ENCODE results near the gene JUNB.

The JUNB gene

DNA sequence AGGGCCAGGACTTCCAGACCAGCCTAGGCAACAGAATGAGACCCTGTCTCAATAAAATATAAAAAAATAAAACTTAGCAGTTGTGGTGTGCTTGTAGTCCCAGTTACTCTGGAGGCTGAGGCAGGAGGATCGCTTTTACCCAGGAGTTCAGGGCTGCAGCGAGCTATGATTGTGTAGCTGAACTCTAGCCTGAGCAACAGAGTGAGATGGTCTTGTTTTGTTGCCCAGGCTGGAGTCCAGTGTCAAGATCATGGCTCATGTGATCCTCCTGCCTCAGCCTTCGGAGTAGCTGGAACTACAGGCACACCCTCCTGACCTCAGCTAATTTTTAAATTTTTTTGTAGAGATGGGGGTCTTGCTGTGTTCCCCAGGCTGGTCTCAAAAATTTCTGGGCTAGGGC, 4.3 kb upstream of the JUNB start:
- H3K4me1 ChIP-seq: peaks cover 78% of the 10 kb centered on the region
- no peak overlapping the region for H3K9ac ChIP-seq

DNA sequence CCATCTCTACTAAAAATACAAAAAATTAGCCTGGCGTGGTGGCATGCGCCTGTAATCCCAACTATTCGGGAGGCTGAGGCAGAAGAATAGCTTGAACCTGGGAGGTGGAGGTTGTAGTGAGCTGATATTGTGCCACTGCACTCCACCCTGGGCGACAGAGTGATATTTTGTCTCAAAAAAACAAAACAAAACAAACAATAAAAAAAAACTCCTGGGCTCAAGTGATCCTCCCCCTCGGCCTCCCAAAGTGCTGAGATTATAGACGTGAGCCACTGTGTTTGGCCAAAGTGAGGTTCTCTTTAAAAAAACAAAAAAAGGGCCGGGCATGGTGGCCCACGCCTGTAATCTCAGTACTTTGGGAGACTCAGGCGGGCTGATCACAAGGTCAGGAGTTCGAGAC, 3.8 kb upstream of the JUNB start:
- no peaks in the 10 kb centered on the region for H3K9me3 ChIP-seq (ENCODE audit: control insufficient read depth, low read length)
- no peak overlapping the region for H3K9ac ChIP-seq
- H3K4me2 ChIP-seq (ENCODE audit: low read length): no peak overlapping the region
- peaks cover 74% of the 10 kb centered on the region for H3K4me1 ChIP-seq
- peaks cover 2% of the 10 kb centered on the region for H3K79me2 ChIP-seq
- H3K27me3 ChIP-seq (ENCODE audit: control insufficient read depth, insufficient read depth, low read length): no peaks in the 10 kb centered on the region
- H3K27ac ChIP-seq: peak overlapping the region; percentile 100
- no peak overlapping the region for H3K4me3 ChIP-seq (ENCODE audit: low read depth, low read length)
- H2AFZ ChIP-seq: no peak overlapping the region
- TF ChIP-seq, protein P1, sequence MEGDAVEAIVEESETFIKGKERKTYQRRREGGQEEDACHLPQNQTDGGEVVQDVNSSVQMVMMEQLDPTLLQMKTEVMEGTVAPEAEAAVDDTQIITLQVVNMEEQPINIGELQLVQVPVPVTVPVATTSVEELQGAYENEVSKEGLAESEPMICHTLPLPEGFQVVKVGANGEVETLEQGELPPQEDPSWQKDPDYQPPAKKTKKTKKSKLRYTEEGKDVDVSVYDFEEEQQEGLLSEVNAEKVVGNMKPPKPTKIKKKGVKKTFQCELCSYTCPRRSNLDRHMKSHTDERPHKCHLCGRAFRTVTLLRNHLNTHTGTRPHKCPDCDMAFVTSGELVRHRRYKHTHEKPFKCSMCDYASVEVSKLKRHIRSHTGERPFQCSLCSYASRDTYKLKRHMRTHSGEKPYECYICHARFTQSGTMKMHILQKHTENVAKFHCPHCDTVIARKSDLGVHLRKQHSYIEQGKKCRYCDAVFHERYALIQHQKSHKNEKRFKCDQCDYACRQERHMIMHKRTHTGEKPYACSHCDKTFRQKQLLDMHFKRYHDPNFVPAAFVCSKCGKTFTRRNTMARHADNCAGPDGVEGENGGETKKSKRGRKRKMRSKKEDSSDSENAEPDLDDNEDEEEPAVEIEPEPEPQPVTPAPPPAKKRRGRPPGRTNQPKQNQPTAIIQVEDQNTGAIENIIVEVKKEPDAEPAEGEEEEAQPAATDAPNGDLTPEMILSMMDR (IDR thresholded peaks at IDR 0.05): no peak
- H3K36me3 ChIP-seq (ENCODE audit: control insufficient read depth, insufficient read depth, low read length): no peaks in the 10 kb centered on the region

More for the DNA sequence above, 4.3 kb upstream of the JUNB start:
- H3K9me3 ChIP-seq (ENCODE audit: control insufficient read depth, low read length): no peaks in the 10 kb centered on the region
- peak overlapping the region; percentile 35 for H2AFZ ChIP-seq
- no peak overlapping the region for H3K4me3 ChIP-seq (ENCODE audit: low read depth, low read length)
- peak overlapping the region; percentile 8 for H3K4me2 ChIP-seq (ENCODE audit: low read length)
- H3K27me3 ChIP-seq (ENCODE audit: control insufficient read depth, insufficient read depth, low read length): no peaks in the 10 kb centered on the region
- H3K27ac ChIP-seq: peak overlapping the region; percentile 100
- peaks cover 2% of the 10 kb centered on the region for H3K79me2 ChIP-seq
- H3K36me3 ChIP-seq (ENCODE audit: control insufficient read depth, insufficient read depth, low read length): no peaks in the 10 kb centered on the region
- TF ChIP-seq, protein P1 (IDR thresholded peaks at IDR 0.05): no peak

DNA sequence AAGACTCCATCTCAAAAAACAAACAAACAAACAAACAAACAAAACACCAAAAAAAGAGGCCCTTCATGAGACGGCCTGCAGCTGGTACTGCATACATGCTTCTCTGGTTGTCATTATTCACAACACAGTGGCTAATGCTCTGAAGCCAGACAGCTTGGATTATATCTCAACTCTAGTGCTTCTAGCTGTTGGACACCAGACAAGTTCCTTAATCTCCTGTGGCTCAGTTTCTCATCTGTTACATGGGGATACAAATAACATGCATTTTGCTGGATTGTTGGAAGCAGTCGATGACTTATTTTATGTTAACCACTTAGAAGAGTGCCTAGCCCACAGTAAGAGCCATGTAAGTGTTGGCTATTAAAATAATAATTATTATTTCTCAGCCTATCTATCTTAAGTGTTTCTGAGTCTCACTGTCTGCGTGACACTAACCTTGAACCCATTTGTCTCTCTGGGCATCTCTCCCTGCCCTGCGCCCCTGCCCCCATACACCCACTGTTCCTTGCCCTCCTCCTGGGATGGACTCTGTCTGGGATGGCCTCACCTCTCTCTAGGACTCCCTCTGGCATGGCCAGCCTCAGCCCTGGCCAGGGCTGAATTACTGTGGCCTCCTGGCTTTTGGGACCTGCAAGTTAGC, 3.1 kb upstream of the JUNB start:
- Histone ChIP-seq H3K9ac (no peak overlapping the region), H2AFZ (peak overlapping the region; percentile 66), H3K4me2 (ENCODE audit: low read length) (peak overlapping the region; percentile 87), H3K27me3 (ENCODE audit: control insufficient read depth, insufficient read depth, low read length) (no peaks in the 10 kb centered on the region), H3K36me3 (ENCODE audit: control insufficient read depth, insufficient read depth, low read length) (no peaks in the 10 kb centered on the region), H3K27ac (peak overlapping the region; percentile 100), H3K9me3 (ENCODE audit: control insufficient read depth, low read length) (no peaks in the 10 kb centered on the region), H3K4me3 (ENCODE audit: low read depth, low read length) (peak overlapping the region; percentile 63), H3K4me1 (peaks cover 70% of the 10 kb centered on the region), H3K79me2 (peaks cover 5% of the 10 kb centered on the region)
- TF ChIP-seq, protein P1 (IDR thresholded peaks at IDR 0.05): no peak

DNA sequence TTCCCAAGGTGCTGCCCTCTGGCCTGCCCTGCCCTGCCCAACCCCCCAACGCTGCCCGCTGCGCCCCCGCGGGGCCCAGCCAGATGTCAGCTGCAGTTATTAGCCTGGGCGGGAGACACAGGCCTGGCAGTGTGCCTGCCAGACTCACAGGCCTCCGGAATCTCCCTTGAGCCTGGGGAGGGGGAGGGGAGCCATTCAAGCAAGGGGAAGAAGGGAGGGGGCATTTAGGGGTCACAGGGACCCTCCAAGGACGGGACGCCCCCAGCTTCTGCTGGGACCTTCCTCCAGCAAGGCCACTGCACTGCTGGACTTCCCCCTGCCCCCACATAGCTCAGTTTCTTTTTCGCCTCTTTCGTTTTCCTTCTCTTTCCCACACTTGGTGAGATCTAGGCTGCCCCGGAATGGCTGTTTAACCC, 2.6 kb upstream of the JUNB start:
- H3K4me1 ChIP-seq: peaks cover 66% of the 10 kb centered on the region
- H3K4me2 ChIP-seq (ENCODE audit: low read length): peak overlapping the region; percentile 87
- TF ChIP-seq, protein P1 (IDR thresholded peaks at IDR 0.05): peak; percentile 23
- peak overlapping the region; percentile 66 for H2AFZ ChIP-seq
- H3K4me3 ChIP-seq (ENCODE audit: low read depth, low read length): peak overlapping the region; percentile 63
- no peaks in the 10 kb centered on the region for H3K36me3 ChIP-seq (ENCODE audit: control insufficient read depth, insufficient read depth, low read length)
- peak overlapping the region; percentile 100 for H3K27ac ChIP-seq
- no peaks in the 10 kb centered on the region for H3K9me3 ChIP-seq (ENCODE audit: control insufficient read depth, low read length)
- peak overlapping the region; percentile 41 for H3K9ac ChIP-seq
- H3K27me3 ChIP-seq (ENCODE audit: control insufficient read depth, insufficient read depth, low read length): no peaks in the 10 kb centered on the region
- H3K79me2 ChIP-seq: peaks cover 5% of the 10 kb centered on the region
